HG02943 (cell line): Measurements from ENCODE around the gene TYW1B.
"Not testable (repeated sequence)": the region's sequence is repeated elsewhere in the genome, so short reads cannot be mapped to it uniquely, and the experiment has no call there.

ENCODE experiments used
- ATAC-seq: cut with Tn5 transposase; IDR thresholded peaks from one replicate; pipeline ENCODE4 v1.9.1; 2021; ENCODE audit warnings: mild to moderate bottlenecking, low read depth, moderate library complexity; ENCODE audit not compliant: unreplicated experiment

The TYW1B gene

DNA sequence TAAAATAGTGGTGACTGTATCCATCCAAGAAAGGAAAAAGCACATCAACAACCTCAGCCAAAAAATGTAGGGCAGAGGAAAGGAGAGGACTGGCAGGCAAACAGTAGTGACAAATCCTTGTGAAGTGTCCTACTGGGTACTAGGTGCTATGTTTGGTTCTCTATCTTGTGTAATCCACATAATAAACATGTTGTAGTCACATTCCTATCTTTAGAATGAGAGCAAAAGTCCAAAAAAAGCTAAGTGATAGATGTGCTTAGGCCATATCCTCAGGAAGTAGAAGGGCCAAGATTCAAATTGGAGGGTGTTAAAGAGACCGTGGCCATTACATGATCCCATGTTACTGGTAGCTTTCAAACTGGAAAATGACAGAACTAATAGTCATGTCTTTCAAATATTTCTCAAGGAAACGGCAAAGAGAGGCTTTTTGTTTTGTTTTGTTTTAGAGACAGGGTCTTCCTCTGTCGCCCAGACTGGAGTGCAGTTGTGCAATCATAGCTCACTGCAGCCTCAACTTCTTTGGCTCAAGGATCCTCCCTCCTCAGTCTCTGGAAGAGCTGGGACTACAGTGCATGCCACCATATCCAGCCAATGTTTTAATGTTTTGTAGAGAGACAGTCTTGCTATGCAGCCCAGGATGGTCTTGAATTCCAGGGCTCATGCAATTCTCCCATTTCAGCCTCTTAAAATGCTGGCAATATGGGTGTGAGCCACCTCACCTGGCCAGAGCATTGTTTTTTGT is 244.2 kb downstream of the TYW1B start:
- not testable (repeated sequence) for ATAC-seq

DNA sequence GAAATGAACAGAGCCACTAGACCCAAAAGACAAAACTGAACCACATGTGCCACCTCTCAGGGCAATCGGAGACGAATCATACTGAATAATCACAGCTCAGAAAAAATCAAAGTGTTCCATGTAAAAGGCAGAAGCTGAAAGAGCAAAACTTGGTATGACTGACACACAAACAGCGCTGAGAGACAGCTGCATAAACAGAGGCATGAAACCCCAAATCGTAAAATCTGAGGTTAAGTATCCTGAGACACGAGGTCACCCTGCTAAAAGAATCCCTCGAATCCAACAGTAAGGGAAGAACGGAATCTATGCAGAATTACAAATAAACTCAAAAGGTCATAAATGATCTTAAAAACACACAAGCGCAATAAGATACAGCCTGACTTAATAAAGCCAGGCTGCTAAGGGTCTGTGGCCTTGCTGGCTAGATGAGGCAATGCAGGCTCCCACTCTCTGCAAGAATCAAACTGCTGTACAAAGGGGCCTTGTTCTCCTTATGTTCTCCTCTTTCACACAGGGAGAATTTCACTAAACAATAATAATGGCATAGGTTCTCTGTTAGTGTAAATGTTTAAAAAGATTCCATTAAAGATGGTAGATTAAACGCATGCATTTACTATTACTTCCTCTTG is 247.7 kb downstream of the TYW1B start:
- ATAC-seq: not testable (repeated sequence)

DNA sequence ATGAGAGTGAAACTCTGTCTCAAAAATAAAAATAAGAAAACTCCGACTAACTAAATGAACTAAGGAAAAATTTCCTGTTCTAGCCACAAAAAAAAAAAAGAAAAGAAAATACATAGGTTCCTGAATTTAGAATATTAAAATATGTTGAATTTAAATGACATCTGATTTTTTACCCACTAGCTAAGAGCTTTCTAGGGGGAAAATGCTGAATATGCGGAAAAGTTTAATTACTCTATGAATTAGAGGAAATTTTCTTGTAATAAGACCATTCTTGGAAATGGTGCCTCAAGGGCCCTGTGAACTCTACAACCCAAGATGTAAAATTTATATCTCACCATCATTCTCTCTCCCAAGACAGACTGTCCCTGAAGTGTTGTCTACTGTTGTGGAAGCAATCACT is 250.9 kb downstream of the TYW1B start:
- no peak for ATAC-seq

DNA sequence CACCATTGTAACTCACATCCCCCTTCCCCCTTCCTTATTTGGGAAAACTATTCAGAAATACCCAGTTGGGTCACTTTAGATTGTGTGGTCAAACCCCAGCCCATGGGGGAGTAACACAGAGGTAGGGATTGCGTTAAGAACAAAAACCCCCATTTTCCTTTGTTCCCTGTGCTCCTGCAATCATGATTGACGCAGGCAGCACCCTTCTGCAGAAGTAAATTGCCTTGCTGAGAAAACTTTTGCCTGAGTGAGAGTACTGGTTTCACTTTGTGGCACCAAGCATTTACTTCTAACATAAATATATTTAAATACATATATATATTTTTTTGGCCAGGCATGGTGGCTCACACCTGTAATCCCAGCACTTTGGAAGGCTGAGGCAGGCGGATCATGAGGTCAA is 266.0 kb downstream of the TYW1B start:
- not testable (repeated sequence) for ATAC-seq

DNA sequence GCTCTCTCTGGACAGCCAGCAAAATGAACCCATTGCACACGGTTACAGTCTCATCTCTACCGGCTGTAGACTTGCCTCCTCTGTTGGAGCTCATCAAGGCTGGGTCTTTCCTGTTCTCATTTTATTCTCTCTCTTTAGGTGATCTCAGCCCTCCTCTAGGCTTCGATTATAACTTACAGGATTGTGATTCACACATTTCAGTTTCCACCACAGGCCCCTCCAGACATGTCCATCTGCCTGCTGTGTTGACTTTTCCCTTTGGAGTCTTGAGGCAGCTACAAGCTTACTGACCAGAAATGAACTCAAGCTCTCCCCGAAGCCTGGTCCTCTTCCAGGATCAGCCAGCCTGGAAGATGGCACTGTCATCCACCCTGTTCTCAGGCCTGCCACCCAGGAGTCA is 268.5 kb downstream of the TYW1B start:
- ATAC-seq: not testable (repeated sequence)

DNA sequence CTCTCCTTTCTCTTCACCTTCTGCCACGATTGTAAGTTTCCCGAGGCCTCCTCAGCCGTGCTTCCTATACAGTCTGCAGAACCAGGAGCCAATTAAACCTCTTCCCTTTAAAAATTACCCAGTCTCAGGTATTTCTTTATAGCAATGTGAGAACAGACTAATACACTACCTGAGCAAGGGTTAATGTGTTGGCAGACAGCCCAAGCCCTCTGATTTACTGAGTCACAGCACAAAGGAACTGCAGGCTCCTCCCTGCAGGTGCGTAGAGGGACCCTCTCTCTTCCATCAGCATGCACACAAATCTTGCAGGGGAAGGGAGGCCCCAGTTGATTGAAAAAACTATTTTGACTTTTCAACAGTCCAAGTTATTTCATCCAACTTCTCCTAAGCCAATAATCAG is 271.3 kb downstream of the TYW1B start:
- ATAC-seq: not testable (repeated sequence)

DNA sequence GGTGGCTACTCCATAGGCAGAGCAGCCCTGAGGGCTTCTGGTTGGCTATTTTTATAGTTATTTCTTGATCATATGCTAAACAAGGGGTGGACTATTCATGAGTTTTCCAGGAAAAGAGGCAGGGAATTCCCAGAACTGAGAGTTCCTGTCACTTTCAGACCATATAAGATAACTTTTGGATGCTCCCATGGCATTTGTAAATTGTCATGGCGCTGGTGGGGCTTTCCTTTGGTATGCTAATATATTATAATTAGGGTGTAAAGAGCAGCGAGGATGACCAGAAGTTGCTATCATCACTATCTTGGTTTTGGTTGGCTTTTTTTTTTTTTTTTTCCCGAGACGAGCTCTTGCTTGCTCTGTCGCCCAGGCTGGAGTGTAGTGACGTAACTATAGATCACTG is 272.8 kb downstream of the TYW1B start:
- ATAC-seq: not testable (repeated sequence)

DNA sequence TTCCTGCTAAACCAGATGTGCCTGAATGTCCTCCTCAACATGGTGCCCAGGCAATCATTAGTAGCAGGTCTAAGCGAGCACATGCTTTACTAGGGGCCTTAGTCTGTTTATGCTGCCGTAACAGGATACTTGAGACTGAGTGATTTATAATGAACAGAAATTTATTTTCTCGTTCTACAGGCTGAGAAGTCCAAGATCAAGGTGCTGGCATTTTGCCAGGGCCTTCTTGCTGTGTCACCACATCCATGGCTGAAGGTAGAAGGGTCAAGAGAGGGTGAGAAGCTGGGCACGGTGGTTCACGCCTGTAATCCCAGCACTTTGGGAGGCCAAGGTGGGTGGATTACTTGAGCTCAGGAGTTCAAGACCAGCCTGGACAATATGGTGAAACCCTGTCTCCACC is 273.6 kb downstream of the TYW1B start:
- not testable (repeated sequence) for ATAC-seq

DNA sequence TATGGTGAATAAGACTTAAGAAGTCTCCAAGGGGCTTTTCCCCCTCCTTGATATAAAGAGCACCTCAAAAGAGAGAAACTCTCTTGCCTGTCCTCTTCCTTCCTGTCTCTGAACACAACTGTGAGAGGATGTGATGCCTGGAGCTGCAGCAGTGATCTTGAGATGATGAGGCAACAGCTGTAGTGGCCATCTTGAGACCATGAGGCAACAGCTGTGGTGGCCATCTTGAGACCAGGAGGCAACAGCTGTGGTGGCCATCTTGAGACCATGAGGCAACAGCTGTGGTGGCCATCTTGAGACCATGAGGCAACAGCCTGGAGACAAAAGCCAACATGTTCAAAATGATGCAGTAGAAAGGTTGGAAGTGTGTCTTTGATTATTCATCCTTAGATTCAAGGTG is 277.5 kb downstream of the TYW1B start:
- ATAC-seq: not testable (repeated sequence)

DNA sequence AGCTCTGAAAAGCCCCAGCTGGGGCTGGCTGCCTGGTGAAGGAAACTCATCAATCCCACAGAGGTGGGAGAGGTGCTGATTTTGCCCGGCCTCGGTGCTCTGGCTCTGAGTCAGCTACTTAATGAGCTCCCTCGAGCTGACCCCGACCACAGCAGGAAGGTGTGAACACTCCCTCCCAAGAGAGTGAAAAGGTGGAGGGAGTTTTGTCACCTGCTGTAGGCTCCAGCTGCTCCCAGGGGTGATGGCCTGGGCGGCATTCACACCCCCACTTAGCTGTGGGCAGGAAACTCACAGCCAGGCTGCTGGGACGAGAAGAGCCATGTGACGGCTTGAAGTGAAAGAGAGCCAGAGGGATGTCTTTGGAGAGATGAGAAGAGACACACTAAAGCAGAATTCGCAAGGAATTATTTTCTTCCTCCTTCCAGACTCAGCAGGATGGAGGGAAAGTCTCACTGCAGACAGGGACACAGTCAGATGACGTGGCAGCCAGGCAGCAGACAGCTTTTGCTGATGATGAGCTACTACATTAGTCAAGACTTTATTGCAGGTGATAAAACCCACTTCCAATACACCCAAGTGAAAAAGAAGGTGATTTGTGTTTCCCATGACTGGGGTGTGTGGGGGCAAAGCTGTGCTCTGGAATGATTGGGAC is 281.3 kb downstream of the TYW1B start:
- ATAC-seq: not testable (repeated sequence)

DNA sequence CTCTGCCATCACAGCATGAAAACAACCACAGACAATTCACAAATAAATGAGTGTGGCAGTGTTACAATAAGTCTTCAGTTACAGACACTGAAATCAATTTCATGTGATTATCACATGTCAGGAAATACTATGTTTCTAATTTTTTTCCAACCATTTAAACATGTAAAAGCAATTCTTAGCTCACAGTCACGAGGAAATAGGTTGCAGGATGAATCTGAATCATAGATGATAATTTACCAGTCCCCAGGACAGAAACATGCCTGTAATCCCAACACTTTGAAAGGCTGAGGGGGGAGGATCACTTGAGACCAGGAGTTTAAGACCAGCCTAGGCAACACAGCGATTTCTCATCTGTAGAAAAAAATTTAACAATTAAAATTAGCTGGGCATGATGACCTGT is 283.5 kb downstream of the TYW1B start:
- ATAC-seq: not testable (repeated sequence)

DNA sequence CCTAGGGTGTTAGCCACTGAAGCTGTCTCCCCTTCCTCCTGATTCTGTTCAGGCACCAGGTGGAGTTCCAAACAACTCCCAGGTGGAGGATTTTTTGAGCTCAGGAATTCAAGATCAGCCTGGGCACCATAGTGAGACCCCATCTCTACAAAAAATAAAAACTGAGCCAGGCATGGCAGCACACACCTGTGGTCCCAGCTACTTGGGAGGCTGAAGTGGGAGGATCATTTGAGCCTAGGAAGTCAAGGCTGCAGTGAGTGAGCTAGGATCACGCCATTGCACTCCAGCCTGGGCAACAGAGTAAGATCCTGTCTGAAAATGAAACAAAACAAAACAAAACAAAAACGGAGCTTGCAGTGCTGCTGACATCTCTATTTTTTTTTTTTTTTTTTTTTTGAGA is 287.1 kb downstream of the TYW1B start:
- ATAC-seq: no peak

DNA sequence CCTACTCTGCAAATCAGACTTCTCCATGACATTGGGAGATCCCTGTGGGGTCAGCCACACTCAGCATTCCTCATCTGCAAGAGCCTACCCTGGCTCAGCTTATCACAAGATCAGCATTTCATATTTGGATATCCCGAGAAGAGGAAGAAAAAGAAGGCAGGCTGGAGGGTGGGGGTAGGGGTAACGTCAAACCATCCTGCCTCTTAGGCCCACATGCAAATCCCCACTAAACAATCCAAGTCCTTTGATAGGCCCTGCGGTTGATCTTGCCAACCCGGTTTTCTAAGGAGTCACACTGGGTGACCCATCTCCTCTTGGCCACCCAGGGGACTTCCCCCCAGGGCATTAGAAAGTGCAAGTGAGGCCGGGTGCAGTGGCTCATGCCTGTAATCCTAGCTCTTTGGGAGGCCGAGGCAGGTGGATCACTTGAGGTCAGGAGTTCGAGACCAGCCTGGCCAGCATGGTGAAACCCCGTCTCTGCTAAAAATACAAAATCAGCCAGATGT is 287.8 kb downstream of the TYW1B start:
- no peak for ATAC-seq

DNA sequence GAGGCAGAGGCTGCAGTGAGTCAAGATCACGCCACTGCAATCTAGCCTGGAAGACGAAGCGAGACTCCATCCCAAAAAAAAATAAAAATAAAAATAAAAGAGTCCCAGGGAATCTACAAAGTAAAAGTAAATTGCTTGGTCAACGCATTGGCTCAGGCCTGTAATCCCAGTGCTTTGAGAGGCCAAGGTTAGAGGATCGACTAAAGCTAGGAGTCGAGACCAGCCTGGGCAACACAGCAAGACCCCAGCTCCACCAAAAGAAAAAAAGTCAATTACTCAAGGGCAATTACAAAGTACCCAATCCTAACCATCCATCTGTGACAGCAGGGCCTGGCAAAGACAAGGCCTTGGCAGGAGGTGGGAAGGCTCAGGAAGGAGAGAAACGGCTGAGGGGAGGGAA is 288.3 kb downstream of the TYW1B start:
- no peak for ATAC-seq

DNA sequence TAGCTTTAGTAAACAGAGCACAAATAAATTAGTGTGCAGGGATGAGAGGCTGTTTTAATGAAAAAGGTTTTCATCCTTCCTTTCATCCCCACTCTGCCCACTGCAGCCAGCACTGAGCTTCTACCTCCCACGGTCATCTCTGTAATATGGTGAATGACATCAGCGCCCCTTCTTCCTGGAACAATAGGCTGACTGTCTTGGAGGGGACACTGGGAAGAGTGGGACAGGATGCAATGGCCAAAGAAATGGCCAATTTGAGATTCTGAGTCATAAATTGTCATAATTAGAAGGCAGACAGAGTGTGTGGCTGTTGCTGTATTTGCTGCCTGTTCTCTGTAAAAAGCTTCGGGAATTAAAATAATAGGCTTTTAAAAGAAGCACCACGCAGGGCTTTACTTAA is 289.1 kb downstream of the TYW1B start:
- no peak for ATAC-seq

DNA sequence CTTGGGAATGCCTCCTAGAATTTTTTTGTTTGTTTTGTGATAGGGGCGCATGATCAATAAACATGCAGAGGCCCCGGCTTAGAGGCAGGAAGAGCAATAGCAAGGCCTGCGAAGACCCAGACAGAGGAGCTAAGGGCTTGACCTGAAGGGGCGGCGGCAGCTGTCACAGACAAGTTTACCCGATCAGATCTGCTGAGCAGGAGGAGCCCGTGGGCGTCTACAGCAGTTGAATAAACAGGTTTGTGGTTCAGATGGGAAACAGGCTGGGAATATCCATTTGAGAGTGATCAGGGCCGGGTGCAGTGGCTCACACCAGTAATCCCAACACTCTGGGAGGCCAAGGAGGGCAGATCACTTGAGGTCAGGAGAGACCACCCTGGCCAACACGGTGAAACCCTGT is 289.9 kb downstream of the TYW1B start:
- no peak for ATAC-seq

DNA sequence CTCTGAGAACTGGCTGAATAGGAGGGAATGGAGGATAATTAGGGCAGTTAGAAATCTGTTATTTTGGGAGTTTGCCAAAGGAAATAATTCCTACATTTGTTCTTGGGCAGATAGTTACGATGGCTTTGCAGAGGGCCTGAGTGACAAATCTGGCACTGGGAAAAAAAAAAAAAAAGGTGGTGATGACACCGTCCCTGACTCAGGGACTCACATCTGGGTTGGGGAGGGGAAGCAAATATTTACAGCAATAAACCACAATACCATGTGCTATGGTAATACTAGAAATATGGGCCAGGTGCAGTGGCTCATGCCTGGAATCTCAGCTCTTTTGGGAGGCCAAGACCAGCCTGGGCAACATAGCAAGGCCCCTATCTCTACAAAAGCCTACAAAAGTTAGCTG is 292.0 kb downstream of the TYW1B start:
- not testable (repeated sequence) for ATAC-seq

DNA sequence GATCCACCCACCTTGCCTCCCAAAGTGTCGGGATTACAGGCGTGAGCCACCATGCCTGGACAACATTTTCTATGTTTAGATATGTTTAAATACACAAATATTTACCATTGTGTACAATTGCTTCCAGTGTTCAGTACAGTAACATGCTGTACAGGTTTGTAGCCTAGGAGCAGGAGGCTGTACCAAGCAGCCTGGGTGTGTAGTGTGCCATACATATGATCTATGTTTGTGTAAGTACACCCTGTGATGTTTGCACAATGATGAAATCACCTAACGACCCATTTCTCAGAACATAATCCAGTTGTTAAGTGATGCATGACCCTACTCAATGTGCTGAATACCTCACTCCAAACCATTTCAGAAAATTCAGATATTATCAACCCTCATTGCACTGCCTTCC is 297.0 kb downstream of the TYW1B start:
- ATAC-seq: not testable (repeated sequence)
